ENCODE data around the gene SMARCA2.

The SMARCA2 gene

DNA sequence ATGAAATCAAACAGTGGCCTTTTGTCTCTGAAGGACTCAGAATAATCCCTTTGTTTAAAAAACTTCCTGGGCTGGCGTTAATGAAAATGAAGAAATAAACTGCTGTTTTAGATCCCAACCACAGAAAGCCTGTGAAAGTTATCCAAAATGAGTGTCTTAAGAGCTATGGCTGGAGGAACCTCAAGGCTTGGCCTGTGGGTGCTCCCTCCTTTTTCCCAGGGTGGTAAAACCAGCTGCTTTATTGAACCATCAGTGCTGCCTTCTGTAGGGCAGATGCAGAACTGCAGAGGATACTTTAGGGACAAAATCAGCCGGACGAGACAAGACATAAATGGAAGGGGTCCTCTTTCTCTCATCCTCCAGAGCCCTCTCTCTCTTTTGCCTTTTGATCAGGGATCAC lies 100.9 kb downstream of the SMARCA2 start:
- TF ChIP-seq POLR2A (IDR thresholded peaks at IDR 0.05; ENCODE audit: low read length) (no peak), GATA1 (IDR thresholded peaks at IDR 0.05; ENCODE audit: low read depth, low read length) (no peak)
- DNase-seq, result peak; percentile 14 to 35

DNA sequence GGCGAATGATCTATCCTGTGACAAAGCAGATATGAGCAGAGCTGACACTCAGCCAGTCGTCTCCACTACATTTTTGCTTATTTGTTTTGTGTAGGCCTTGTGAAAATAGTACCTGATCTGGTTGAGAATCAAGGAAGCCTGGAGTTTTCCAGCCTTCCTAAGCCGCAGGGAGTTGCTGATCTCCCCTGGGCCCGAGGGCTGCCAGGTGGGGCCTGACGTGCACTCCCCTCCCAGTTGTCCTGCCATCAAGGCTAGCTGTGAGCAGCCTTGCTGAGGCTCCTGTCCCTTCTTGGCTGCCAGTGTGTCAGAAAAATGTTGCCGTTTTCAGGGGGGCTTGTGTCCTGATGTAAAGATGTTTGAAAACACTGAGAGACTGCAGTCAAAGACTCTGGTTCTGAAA lies 102.4 kb downstream of the SMARCA2 start:
- TF ChIP-seq POLR2A (IDR thresholded peaks at IDR 0.05; ENCODE audit: low read length), result no peak
- TF ChIP-seq GATA1 (IDR thresholded peaks at IDR 0.05; ENCODE audit: low read depth, low read length), result no peak
- no peak for DNase-seq

- TF ChIP-seq POLR2A (IDR thresholded peaks at IDR 0.05; ENCODE audit: low read length) (no peak), GATA1 (IDR thresholded peaks at IDR 0.05; ENCODE audit: low read depth, low read length) (no peak)
- no peak for DNase-seq
Observed at GRCh38 chr9:2119566-2119965, 104.4 kb downstream of the SMARCA2 start.

DNA sequence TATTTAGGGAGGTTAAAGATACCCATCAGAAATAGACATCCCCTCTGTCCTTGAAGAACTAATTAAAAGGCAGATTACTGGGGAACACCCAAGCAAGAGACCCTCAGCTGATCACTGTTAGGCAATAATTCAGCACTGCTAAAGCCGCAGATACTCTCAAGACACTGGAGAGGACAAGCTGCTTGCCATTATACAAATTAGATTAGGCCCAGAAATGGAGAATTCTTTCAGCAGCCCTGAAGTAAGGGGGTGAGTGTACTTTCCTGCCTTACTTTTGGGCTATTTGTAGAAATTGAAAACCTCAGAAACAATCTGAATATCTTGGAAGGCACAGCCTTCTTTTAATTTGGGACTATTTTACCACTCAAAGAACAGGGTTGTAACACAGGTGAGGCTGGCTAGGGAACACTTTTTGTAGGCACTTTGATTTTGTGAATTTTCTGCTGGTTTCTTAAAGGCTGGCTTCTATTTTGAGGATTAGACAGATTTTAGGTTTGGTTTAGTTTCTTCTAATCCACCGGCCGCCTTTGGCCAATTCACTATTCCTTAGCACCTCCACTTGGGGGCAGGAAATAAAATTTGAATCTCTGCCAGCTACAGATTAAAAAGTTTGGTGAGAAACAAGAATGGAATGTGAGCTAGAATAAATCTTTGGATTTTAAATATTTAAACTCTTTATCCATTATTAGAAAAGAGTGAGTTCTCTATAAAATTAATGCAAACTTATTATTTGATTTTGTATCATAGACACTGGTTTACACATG lies 106.0 kb downstream of the SMARCA2 start:
- DNase-seq, result no peak
- TF ChIP-seq GATA1 (IDR thresholded peaks at IDR 0.05; ENCODE audit: low read depth, low read length) (no peak), POLR2A (IDR thresholded peaks at IDR 0.05; ENCODE audit: low read length) (no peak)

DNA sequence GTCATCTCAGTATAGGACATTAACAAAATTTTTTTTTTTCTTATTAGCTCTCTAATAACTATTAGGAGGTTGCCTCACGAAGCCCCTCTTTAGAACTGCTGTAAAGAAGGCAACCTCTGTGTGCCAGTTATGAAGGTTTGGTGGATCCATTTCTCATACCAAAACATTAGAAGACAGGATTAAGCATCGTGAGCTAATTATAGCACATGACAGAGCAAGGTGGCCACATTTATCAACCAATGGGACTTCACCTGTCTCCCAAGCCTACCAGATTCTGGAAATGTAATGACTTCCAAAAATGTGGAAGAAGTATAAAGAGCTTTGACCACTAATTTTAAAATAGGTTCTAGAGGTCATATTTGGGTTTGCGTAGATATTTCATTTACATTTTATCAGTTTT lies 107.2 kb downstream of the SMARCA2 start:
- TF ChIP-seq POLR2A (IDR thresholded peaks at IDR 0.05; ENCODE audit: low read length), result no peak
- TF ChIP-seq GATA1 (IDR thresholded peaks at IDR 0.05; ENCODE audit: low read depth, low read length), result no peak
- no peak for DNase-seq

DNA sequence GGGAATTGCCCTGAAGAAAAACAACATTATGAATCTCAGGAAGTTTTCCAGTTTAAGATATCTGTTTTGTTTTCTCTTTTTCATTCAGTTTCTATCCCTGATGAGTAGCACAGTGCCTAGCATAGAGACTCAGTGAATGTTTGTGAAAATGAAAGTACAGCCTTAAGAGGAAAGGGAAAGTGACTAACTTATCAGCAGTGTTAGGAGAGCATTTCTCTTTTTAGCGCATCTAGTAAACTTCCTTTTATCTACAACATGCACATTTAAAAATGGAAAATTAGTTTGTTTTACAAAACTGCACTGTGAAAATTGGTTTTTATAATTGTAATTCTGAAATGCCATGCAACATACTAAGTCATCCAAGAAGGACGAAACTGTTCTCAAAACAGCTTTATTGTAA lies 110.8 kb downstream of the SMARCA2 start:
- TF ChIP-seq GATA1 (IDR thresholded peaks at IDR 0.05; ENCODE audit: low read depth, low read length), result no peak
- TF ChIP-seq POLR2A (IDR thresholded peaks at IDR 0.05; ENCODE audit: low read length), result no peak
- DNase-seq, result peak; percentile 56 to 59

- TF ChIP-seq POLR2A (IDR thresholded peaks at IDR 0.05; ENCODE audit: low read length), result no peak
- no peak for TF ChIP-seq GATA1 (IDR thresholded peaks at IDR 0.05; ENCODE audit: low read depth, low read length)
- peak in 1 of 2 experiments; percentile 56 for DNase-seq
Observed at GRCh38 chr9:2126331-2126803, 111.2 kb downstream of the SMARCA2 start.

- no peak for DNase-seq
- TF ChIP-seq POLR2A (IDR thresholded peaks at IDR 0.05; ENCODE audit: low read length) (no peak), GATA1 (IDR thresholded peaks at IDR 0.05; ENCODE audit: low read depth, low read length) (no peak)
Observed at GRCh38 chr9:2127486-2127885, 112.3 kb downstream of the SMARCA2 start.

DNA sequence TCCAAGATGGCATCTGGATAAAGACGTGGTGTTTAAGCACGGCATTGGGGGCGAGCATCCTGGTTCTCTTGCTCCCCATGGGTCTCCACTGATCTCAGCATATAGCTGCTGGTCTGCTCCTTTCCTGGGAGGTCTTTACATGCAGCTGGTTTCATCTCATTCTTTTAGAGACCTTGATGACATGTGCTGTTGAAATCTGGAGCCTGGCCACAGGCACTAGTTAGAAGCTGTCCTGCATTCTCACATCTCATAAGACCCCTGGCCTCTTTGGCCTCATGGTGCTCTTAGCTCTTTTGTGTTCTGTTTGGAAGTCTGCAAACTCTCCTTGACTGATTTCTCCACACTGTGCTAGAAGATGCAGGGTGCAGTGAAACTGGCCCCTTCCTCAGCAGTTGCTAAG lies 113.0 kb downstream of the SMARCA2 start:
- TF ChIP-seq POLR2A (IDR thresholded peaks at IDR 0.05; ENCODE audit: low read length), result no peak
- TF ChIP-seq GATA1 (IDR thresholded peaks at IDR 0.05; ENCODE audit: low read depth, low read length), result no peak

GRCh38 chr9:2128618-2129017 lies 113.5 kb downstream of the SMARCA2 start:
- TF ChIP-seq POLR2A (IDR thresholded peaks at IDR 0.05; ENCODE audit: low read length) (no peak), GATA1 (IDR thresholded peaks at IDR 0.05; ENCODE audit: low read depth, low read length) (no peak)
- DNase-seq, result no peak

More for the DNA sequence above, 113.0 kb downstream of the SMARCA2 start:
- no peak for DNase-seq

- no peak for TF ChIP-seq GATA1 (IDR thresholded peaks at IDR 0.05; ENCODE audit: low read depth, low read length)
- TF ChIP-seq POLR2A (IDR thresholded peaks at IDR 0.05; ENCODE audit: low read length), result no peak
- DNase-seq, result no peak
Observed at GRCh38 chr9:2130941-2131340, 115.8 kb downstream of the SMARCA2 start.

DNA sequence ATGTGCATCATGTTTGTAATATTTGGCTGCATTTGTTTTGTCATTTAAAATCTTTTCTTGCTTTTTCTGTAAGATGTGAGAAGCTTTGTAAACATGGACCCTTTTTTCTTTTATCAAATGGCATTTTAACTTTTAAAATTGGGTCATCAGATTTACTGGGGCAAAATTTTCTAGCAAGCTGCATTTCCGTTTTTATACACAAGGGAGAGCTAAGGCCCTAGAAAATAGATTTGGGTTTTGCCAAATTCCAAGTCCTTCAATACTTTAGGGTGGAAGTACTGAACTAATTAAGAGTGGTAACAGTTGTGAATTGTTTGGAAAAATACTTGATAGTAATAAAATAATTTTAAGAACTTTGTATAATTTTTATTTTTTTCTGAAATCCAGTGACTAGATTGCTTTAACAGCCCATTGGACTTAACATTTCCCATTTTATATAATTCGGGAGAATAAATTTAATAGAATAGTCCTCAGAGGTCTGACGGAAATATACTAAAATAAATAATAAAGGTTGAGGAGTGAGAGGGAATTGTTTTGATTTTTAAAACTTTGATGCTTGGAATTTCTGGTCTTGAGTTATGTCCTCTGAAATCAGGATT lies 117.4 kb downstream of the SMARCA2 start:
- DNase-seq, result peak in 1 of 2 experiments; percentile 21
- no peak for TF ChIP-seq GATA1 (IDR thresholded peaks at IDR 0.05; ENCODE audit: low read depth, low read length)
- no peak for TF ChIP-seq POLR2A (IDR thresholded peaks at IDR 0.05; ENCODE audit: low read length)

DNA sequence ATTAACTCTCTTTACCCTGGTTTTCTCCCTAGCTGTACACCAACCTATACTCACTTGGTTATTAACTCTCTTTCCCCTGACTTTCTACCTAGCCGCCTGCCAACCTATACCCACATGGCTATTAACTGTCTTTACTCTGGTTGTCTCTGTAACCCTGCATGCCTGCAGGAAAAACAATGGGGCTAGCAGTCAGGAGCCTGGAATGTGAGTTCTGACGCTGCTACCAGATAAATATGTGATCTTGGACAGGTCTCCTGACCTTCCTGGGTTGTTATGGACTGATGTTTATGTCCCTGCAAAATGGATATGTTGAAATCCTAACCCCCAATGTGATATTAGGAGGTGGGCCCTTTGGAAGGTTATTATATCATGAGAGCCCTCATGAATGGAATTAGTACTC lies 119.2 kb downstream of the SMARCA2 start:
- TF ChIP-seq GATA1 (IDR thresholded peaks at IDR 0.05; ENCODE audit: low read depth, low read length) (no peak), POLR2A (IDR thresholded peaks at IDR 0.05; ENCODE audit: low read length) (no peak)
- DNase-seq, result no peak

- no peak for DNase-seq
- TF ChIP-seq GATA1 (IDR thresholded peaks at IDR 0.05; ENCODE audit: low read depth, low read length), result no peak
- no peak for TF ChIP-seq POLR2A (IDR thresholded peaks at IDR 0.05; ENCODE audit: low read length)
Observed at GRCh38 chr9:2138646-2139045, 123.5 kb downstream of the SMARCA2 start.

Data from erythroblast (primary cell).